Stimulated activated CD4-positive, alpha-beta T cell treated with anti-CD3 and anti-CD28 coated beads, TNF-alpha, amount 100 ng/mL, for 24 hours (primary cell): Measurements from ENCODE around the gene HRH4.

Experiments
- DNase-seq, 3 experiments: peaks; one replicate each; pipeline ENCODE4 v3.0.0-alpha.2; 2020; ENCODE audit warnings: low read depth in 3 of 3

Gene HRH4

GRCh38 chr18:24509435-24509834 is 49.0 kb downstream of the HRH4 start:
- DNase-seq: no peak

- no peak for DNase-seq
Observed at GRCh38 chr18:24514439-24514838, 54.0 kb downstream of the HRH4 start.

GRCh38 chr18:24515721-24516120 is 55.3 kb downstream of the HRH4 start:
- DNase-seq: no peak

GRCh38 chr18:24516261-24516660 is 55.8 kb downstream of the HRH4 start:
- no peak for DNase-seq

GRCh38 chr18:24517554-24517953 is 57.1 kb downstream of the HRH4 start:
- no peak for DNase-seq

- DNase-seq: no peak
Observed at GRCh38 chr18:24518596-24518995, 58.2 kb downstream of the HRH4 start.
